Measurements from ENCODE around the gene CATSPER2.
"Not testable (repeated sequence)": the region's sequence is repeated elsewhere in the genome, so short reads cannot be mapped to it uniquely, and the experiment has no call there.

DNA sequence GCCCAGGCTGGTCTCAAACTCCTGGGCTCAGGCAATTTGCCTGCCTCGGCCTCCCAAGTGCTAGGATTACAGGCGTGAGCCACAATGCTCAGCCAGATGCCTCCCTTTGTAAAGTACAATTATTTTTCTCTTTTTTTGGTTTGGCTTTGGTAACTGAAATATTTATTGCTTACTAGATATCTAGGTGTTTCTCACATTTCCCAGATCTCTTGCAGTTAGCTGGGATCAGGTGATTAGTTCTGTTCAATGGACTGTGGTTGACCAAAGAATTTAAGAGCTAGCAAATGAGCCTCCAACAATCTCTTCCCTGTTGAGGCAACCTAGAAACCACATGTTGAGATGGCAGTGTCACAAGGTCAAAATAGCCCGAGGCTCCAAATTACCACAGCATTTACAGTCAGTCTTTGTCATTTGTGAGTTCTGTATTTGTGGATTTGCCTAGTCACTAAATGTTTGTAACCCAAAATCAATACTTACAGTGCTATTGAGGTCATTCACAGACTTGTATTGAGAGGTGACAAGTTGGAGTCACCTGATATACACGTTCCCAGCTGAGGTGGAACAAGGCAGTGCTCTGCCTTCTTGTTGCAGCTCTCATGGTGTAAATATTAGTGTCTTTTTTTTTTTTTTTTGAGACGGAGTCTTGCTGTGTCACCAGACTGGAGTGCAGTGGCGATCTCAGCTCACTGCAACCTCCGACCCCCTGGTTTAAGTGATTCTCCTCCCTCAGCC is 26.4 kb downstream of the CATSPER2 start:
- TF ChIP-seq, protein P1, sequence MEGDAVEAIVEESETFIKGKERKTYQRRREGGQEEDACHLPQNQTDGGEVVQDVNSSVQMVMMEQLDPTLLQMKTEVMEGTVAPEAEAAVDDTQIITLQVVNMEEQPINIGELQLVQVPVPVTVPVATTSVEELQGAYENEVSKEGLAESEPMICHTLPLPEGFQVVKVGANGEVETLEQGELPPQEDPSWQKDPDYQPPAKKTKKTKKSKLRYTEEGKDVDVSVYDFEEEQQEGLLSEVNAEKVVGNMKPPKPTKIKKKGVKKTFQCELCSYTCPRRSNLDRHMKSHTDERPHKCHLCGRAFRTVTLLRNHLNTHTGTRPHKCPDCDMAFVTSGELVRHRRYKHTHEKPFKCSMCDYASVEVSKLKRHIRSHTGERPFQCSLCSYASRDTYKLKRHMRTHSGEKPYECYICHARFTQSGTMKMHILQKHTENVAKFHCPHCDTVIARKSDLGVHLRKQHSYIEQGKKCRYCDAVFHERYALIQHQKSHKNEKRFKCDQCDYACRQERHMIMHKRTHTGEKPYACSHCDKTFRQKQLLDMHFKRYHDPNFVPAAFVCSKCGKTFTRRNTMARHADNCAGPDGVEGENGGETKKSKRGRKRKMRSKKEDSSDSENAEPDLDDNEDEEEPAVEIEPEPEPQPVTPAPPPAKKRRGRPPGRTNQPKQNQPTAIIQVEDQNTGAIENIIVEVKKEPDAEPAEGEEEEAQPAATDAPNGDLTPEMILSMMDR (IDR thresholded peaks at IDR 0.05), result not testable (repeated sequence)
- not testable (repeated sequence) for TF ChIP-seq EZH2 (IDR thresholded peaks at IDR 0.05; ENCODE audit: borderline replicate concordance, insufficient read depth, low read depth, low read length, poor library complexity, severe bottlenecking)

Data from B cell (primary cell).